Measurements from ENCODE around the gene SMIM43. TPM values are rescaled to one million over a fixed set of nuclear protein-coding genes. Genes with fewer than 3 reads are reported as not detected.
A peak's percentile ranks its signal among the peaks of the same experiment; 100 is the strongest.

The SMIM43 gene
- total and polyA plus RNA-seq, 9 of the 15 experiments (the other 6 are each of a cell fraction or from before 2014, with no cell fraction given), result not detected

DNA sequence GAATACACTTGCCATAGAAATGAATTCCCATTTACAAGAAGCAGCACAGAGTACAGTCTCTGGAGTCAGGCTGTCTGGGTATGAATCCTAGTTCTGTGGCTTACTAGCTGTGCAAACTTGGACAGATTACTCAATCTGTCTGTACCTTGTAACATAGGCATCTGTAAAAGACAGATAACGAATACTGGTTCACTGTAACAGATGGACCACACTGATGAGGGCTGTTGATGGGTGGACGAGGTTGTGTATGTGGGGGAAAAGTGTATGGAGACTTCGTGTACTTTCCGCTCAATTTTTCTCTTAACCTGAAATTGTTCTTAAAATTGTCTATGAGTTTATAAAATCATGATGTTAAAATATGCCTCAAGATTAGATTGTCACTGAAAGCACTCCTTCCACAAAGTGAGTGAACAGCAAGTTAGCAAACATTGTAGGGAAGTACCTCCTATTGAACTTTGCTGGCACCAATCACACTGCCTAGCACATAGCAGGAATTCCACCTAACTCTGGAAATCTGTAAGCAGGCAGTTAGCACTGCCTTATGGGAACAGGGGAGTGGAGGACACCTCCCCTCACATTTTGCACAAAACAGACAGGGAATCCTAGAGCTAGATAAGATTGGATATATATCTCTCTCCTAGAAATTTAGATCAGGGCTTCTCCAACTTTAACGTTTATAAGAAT is 29.7 kb upstream of the SMIM43 start (continued):
- TF ChIP-seq, protein P1, sequence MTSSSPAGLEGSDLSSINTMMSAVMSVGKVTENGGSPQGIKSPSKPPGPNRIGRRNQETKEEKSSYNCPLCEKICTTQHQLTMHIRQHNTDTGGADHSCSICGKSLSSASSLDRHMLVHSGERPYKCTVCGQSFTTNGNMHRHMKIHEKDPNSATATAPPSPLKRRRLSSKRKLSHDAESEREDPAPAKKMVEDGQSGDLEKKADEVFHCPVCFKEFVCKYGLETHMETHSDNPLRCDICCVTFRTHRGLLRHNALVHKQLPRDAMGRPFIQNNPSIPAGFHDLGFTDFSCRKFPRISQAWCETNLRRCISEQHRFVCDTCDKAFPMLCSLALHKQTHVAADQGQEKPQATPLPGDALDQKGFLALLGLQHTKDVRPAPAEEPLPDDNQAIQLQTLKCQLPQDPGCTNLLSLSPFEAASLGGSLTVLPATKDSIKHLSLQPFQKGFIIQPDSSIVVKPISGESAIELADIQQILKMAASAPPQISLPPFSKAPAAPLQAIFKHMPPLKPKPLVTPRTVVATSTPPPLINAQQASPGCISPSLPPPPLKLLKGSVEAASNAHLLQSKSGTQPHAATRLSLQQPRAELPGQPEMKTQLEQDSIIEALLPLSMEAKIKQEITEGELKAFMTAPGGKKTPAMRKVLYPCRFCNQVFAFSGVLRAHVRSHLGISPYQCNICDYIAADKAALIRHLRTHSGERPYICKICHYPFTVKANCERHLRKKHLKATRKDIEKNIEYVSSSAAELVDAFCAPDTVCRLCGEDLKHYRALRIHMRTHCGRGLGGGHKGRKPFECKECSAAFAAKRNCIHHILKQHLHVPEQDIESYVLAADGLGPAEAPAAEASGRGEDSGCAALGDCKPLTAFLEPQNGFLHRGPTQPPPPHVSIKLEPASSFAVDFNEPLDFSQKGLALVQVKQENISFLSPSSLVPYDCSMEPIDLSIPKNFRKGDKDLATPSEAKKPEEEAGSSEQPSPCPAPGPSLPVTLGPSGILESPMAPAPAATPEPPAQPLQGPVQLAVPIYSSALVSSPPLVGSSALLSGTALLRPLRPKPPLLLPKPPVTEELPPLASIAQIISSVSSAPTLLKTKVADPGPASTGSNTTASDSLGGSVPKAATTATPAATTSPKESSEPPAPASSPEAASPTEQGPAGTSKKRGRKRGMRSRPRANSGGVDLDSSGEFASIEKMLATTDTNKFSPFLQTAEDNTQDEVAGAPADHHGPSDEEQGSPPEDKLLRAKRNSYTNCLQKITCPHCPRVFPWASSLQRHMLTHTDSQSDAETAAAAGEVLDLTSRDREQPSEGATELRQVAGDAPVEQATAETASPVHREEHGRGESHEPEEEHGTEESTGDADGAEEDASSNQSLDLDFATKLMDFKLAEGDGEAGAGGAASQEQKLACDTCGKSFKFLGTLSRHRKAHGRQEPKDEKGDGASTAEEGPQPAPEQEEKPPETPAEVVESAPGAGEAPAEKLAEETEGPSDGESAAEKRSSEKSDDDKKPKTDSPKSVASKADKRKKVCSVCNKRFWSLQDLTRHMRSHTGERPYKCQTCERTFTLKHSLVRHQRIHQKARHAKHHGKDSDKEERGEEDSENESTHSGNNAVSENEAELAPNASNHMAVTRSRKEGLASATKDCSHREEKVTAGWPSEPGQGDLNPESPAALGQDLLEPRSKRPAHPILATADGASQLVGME (CRISPR knock-in tag; IDR thresholded peaks at IDR 0.05), result no peak
- TF ChIP-seq NFYB (IDR thresholded peaks at IDR 0.05; ENCODE audit: extremely low read depth, insufficient read length), result no peak
- TF ChIP-seq CBX2 (IDR thresholded peaks at IDR 0.05; ENCODE audit: insufficient read depth, low read length, poor library complexity, severe bottlenecking), result no peak
- TF ChIP-seq ZNF551 (CRISPR knock-in tag; IDR thresholded peaks at IDR 0.05), result no peak
- TF ChIP-seq TEAD2 (tag; IDR thresholded peaks at IDR 0.05), result no peak
- TF ChIP-seq, protein P2, sequence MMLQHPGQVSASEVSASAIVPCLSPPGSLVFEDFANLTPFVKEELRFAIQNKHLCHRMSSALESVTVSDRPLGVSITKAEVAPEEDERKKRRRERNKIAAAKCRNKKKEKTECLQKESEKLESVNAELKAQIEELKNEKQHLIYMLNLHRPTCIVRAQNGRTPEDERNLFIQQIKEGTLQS (IDR thresholded peaks at IDR 0.05), result peak; percentile 56; the same call in 1 of the 2 replicates
- TF ChIP-seq, protein P2 (CRISPR knock-in tag; conservative IDR thresholded peaks at IDR 0.05), result 0 out of 2 replicates have a peak, but pooled peaks have one; percentile 52
- no peak for TF ChIP-seq ZNF445 (CRISPR knock-in tag; IDR thresholded peaks at IDR 0.05; ENCODE audit: low read depth)
- peak; percentile 66 for TF ChIP-seq CXXC5 (CRISPR knock-in tag; IDR thresholded peaks at IDR 0.05)
- no peak for TF ChIP-seq FOS (IDR thresholded peaks at IDR 0.05; ENCODE audit: extremely low read depth, insufficient read length)
- TF ChIP-seq, protein P3, sequence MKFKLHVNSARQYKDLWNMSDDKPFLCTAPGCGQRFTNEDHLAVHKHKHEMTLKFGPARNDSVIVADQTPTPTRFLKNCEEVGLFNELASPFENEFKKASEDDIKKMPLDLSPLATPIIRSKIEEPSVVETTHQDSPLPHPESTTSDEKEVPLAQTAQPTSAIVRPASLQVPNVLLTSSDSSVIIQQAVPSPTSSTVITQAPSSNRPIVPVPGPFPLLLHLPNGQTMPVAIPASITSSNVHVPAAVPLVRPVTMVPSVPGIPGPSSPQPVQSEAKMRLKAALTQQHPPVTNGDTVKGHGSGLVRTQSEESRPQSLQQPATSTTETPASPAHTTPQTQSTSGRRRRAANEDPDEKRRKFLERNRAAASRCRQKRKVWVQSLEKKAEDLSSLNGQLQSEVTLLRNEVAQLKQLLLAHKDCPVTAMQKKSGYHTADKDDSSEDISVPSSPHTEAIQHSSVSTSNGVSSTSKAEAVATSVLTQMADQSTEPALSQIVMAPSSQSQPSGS (CRISPR knock-in tag; IDR thresholded peaks at IDR 0.05), result no peak
- TF ChIP-seq SRSF1 (IDR thresholded peaks at IDR 0.05; ENCODE audit: low read depth, low read length), result no peak
- peak; percentile 89 for TF ChIP-seq SMARCC2 (IDR thresholded peaks at IDR 0.05; ENCODE audit: low read depth)
- TF ChIP-seq, protein P4, sequence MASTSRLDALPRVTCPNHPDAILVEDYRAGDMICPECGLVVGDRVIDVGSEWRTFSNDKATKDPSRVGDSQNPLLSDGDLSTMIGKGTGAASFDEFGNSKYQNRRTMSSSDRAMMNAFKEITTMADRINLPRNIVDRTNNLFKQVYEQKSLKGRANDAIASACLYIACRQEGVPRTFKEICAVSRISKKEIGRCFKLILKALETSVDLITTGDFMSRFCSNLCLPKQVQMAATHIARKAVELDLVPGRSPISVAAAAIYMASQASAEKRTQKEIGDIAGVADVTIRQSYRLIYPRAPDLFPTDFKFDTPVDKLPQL (IDR thresholded peaks at IDR 0.05; ENCODE audit: extremely low read depth, insufficient read length), result no peak
- TF ChIP-seq NR2F6 (CRISPR knock-in tag; IDR thresholded peaks at IDR 0.05), result no peak
- TF ChIP-seq, protein P5, sequence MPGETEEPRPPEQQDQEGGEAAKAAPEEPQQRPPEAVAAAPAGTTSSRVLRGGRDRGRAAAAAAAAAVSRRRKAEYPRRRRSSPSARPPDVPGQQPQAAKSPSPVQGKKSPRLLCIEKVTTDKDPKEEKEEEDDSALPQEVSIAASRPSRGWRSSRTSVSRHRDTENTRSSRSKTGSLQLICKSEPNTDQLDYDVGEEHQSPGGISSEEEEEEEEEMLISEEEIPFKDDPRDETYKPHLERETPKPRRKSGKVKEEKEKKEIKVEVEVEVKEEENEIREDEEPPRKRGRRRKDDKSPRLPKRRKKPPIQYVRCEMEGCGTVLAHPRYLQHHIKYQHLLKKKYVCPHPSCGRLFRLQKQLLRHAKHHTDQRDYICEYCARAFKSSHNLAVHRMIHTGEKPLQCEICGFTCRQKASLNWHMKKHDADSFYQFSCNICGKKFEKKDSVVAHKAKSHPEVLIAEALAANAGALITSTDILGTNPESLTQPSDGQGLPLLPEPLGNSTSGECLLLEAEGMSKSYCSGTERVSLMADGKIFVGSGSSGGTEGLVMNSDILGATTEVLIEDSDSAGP (CRISPR knock-in tag; IDR thresholded peaks at IDR 0.05), result no peak
